ENCODE measurements around the gene CYLD. TPM values are rescaled to one million over a fixed set of nuclear protein-coding genes. Genes with fewer than 3 reads are reported as not detected.

Gene CYLD
- total and polyA plus RNA-seq, 8 donors, result 27.1 to 52.1 (median 30.3) TPM

GRCh38 chr16:50819706-50820105 lies 77.8 kb downstream of the CYLD start:
- no peaks in the 10 kb centered on the region for H3K27me3 ChIP-seq
- H3K4me1 ChIP-seq, result no peaks in the 10 kb centered on the region
- no peak overlapping the region for H3K4me3 ChIP-seq
- no peaks in the 10 kb centered on the region for H3K9me3 ChIP-seq
- intact Hi-C loops (cut with DNase I), result no loop called here
- no peak for ATAC-seq
- H3K27ac ChIP-seq, result no peak overlapping the region
- TF ChIP-seq, protein P1, sequence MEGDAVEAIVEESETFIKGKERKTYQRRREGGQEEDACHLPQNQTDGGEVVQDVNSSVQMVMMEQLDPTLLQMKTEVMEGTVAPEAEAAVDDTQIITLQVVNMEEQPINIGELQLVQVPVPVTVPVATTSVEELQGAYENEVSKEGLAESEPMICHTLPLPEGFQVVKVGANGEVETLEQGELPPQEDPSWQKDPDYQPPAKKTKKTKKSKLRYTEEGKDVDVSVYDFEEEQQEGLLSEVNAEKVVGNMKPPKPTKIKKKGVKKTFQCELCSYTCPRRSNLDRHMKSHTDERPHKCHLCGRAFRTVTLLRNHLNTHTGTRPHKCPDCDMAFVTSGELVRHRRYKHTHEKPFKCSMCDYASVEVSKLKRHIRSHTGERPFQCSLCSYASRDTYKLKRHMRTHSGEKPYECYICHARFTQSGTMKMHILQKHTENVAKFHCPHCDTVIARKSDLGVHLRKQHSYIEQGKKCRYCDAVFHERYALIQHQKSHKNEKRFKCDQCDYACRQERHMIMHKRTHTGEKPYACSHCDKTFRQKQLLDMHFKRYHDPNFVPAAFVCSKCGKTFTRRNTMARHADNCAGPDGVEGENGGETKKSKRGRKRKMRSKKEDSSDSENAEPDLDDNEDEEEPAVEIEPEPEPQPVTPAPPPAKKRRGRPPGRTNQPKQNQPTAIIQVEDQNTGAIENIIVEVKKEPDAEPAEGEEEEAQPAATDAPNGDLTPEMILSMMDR (IDR thresholded peaks at IDR 0.05), result no peak
- H3K36me3 ChIP-seq, result no peaks in the 10 kb centered on the region
- DNase-seq, result no peak

DNA sequence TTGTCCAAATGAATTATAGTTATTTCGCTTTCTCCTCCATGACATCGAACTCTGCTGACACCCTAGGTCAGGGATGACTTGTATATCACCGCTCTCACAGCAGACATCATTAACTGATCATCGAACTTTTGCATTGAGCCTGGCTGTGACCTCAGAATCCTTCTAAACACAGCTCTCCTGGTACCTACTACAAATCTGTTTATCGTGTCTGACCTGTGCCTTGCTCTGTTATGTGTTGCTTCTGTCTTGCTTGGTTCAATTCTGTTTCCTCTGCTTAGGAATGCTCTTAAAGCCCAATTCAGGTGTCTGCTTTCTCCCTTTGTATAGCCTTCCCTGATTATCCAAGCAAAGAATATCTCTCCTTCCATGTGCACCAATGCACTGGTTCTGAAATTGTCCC lies 78.3 kb downstream of the CYLD start:
- intact Hi-C loops (cut with DNase I), result no loop called here
- H3K4me3 ChIP-seq, result no peak overlapping the region
- ATAC-seq (no peak), DNase-seq (no peak)
- H3K4me1 ChIP-seq, result no peaks in the 10 kb centered on the region
- H3K27ac ChIP-seq, result no peak overlapping the region
- H3K36me3 ChIP-seq, result no peaks in the 10 kb centered on the region
- TF ChIP-seq, protein P1 (IDR thresholded peaks at IDR 0.05), result no peak
- H3K27me3 ChIP-seq, result no peaks in the 10 kb centered on the region
- H3K9me3 ChIP-seq, result no peaks in the 10 kb centered on the region

GRCh38 chr16:50821586-50821985 lies 79.7 kb downstream of the CYLD start:
- no peaks in the 10 kb centered on the region for H3K4me1 ChIP-seq
- DNase-seq (no peak), ATAC-seq (no peak)
- H3K36me3 ChIP-seq, result no peaks in the 10 kb centered on the region
- H3K9me3 ChIP-seq, result no peaks in the 10 kb centered on the region
- no peak overlapping the region for H3K27ac ChIP-seq
- TF ChIP-seq, protein P1 (IDR thresholded peaks at IDR 0.05), result no peak
- H3K4me3 ChIP-seq, result no peak overlapping the region
- no peaks in the 10 kb centered on the region for H3K27me3 ChIP-seq
- intact Hi-C loops (cut with DNase I), result no loop called here

- DNase-seq (no peak), ATAC-seq (no peak)
- intact Hi-C loops (cut with DNase I), result no loop called here
Observed at GRCh38 chr16:50822671-50823070, 80.8 kb downstream of the CYLD start.

DNA sequence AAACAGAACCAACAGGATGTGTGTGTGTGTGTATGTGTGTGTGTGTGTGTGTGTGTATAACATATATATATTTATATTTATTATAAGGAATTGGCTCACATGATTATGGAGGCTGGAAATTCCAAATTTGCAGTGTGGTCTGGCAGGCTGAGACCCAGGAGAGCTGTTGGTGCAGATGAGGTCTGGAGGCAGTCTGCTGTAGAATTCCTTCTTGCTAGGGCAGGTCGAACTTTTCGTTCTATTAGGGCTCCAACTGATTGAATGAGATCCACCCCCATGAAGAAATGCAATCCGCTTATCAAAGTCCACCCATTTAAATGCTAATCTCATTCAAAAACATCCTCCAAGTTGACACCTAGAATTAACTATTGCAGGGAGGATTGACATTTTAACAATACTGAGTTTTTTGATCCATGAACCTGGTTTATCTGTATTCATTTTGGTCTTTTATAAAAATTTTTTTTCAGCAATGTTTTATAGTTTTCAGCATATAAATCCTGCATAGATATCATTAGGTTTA lies 85.0 kb downstream of the CYLD start:
- DNase-seq (no peak), ATAC-seq (no peak)
- TF ChIP-seq, protein P1 (IDR thresholded peaks at IDR 0.05), result no peak
- intact Hi-C loops (cut with DNase I), result no loop called here
- Histone ChIP-seq H3K9me3 (no peaks in the 10 kb centered on the region), H3K4me1 (no peaks in the 10 kb centered on the region), H3K27ac (no peak overlapping the region), H3K36me3 (no peaks in the 10 kb centered on the region), H3K27me3 (no peaks in the 10 kb centered on the region), H3K4me3 (no peak overlapping the region)

More at GRCh38 chr16:50822671-50823070, 80.8 kb downstream of the CYLD start:
- no peaks in the 10 kb centered on the region for H3K36me3 ChIP-seq
- TF ChIP-seq, protein P1 (IDR thresholded peaks at IDR 0.05), result no peak
- H3K27me3 ChIP-seq, result no peaks in the 10 kb centered on the region
- H3K4me1 ChIP-seq, result no peaks in the 10 kb centered on the region
- no peak overlapping the region for H3K27ac ChIP-seq
- no peaks in the 10 kb centered on the region for H3K9me3 ChIP-seq
- no peak overlapping the region for H3K4me3 ChIP-seq
